Astrocyte (in vitro differentiated cells and primary cell): Measurements from ENCODE around the gene TERT. TPM values are rescaled to one million over a fixed set of nuclear protein-coding genes. Genes with fewer than 3 reads are reported as not detected.
A peak's percentile ranks its signal among the peaks of the same experiment; 100 is the strongest.

Source experiments
- DNase-seq: peaks from one replicate; pipeline ENCODE4 v3.0.0-alpha.2; 2010; ENCODE audit warnings: low read depth
- FAIRE-seq: peaks from 2 replicates; lab custom pipeline; 2011; peaks lifted over from hg19 to GRCh38; lab: Jason Lieb, UNC
- H2AFZ ChIP-seq: 2 replicates; pipeline ENCODE4 v1.6.0; 2012; ENCODE audit warnings: low read depth, low read length, inconsistent platforms
- H3K27ac ChIP-seq: 2 replicates; pipeline ENCODE4 v1.5.1; 2011; ENCODE audit warnings: low read depth, low read length, inconsistent platforms
- H3K27me3 ChIP-seq: 2 replicates; pipeline ENCODE4 v1.6.0; 2011; ENCODE audit warnings: low read length, inconsistent platforms; ENCODE audit not compliant: insufficient read depth
- H3K36me3 ChIP-seq: 2 replicates; pipeline ENCODE4 v1.5.1; 2011; ENCODE audit warnings: low read length, inconsistent platforms; ENCODE audit not compliant: insufficient read depth
- H3K4me1 ChIP-seq: 2 replicates; pipeline ENCODE4 v1.5.1; 2011; ENCODE audit warnings: low read length, inconsistent platforms; ENCODE audit not compliant: insufficient read depth
- H3K4me2 ChIP-seq: 2 replicates; pipeline ENCODE4 v1.6.0; 2012; ENCODE audit warnings: low read length, inconsistent platforms
- H3K4me3 ChIP-seq: 2 replicates; pipeline ENCODE4 v1.5.1; 2011; ENCODE audit warnings: low read depth, mild to moderate bottlenecking, low read length, inconsistent platforms; ENCODE audit not compliant: insufficient read depth
- H3K79me2 ChIP-seq: 2 replicates; pipeline ENCODE4 v1.6.0; 2012; ENCODE audit warnings: mild to moderate bottlenecking, low read length, inconsistent platforms; ENCODE audit not compliant: insufficient read depth
- H3K9ac ChIP-seq: 2 replicates; pipeline ENCODE4 v1.6.0; 2012; ENCODE audit warnings: mild to moderate bottlenecking, low read length, inconsistent platforms
- H3K9me3 ChIP-seq: 2 replicates; pipeline ENCODE4 v1.5.1; 2012; ENCODE audit warnings: low read depth, mild to moderate bottlenecking, low read length, inconsistent platforms; ENCODE audit not compliant: insufficient read depth
- H4K20me1 ChIP-seq: 2 replicates; pipeline ENCODE4 v1.6.0; 2012; ENCODE audit warnings: low read length, inconsistent platforms; ENCODE audit not compliant: insufficient read depth
- H3K27ac Mint-ChIP-seq: one replicate; pipeline ENCODE4 v1.8.0; 2021; ENCODE audit warnings: mild to moderate bottlenecking, mixed read lengths; ENCODE audit not compliant: unreplicated experiment
- H3K27me3 Mint-ChIP-seq: one replicate; pipeline ENCODE4 v1.8.0; 2021; ENCODE audit warnings: low read depth, mixed read lengths; ENCODE audit not compliant: unreplicated experiment
- H3K36me3 Mint-ChIP-seq: one replicate; pipeline ENCODE4 v1.8.0; 2021; ENCODE audit warnings: low read depth, mixed read lengths; ENCODE audit not compliant: unreplicated experiment
- H3K4me1 Mint-ChIP-seq: one replicate; pipeline ENCODE4 v1.8.0; 2021; ENCODE audit warnings: low read depth, mixed read lengths; ENCODE audit not compliant: unreplicated experiment
- H3K4me3 Mint-ChIP-seq: one replicate; pipeline ENCODE4 v1.8.0; 2021; ENCODE audit warnings: mild to moderate bottlenecking, moderate library complexity, mixed read lengths; ENCODE audit not compliant: unreplicated experiment
- H3K9me3 Mint-ChIP-seq: one replicate; pipeline ENCODE4 v1.8.0; 2021; ENCODE audit warnings: mild to moderate bottlenecking, mixed read lengths; ENCODE audit not compliant: unreplicated experiment
- EZH2 ChIP-seq: IDR thresholded peaks from 2 replicates; pipeline ENCODE4 v1.6.1; 2012; ENCODE audit warnings: mild to moderate bottlenecking, low read length, inconsistent platforms; ENCODE audit not compliant: insufficient read depth
- total RNA-seq: library from RNA; stranded (reverse); gene quantifications from 2 replicates; pipeline ENCODE4 v1.2.1, GENCODE V29; 2021
- TF ChIP-seq, protein P1 (sequence below): IDR thresholded peaks from 2 replicates; pipeline ENCODE4 v1.5.1; 2011; ENCODE audit warnings: low read depth, mild to moderate bottlenecking, inconsistent platforms, low read length, moderate library complexity; ENCODE audit not compliant: insufficient read depth

The TERT gene
- total RNA-seq, 1 donor from 2014 or later = 0.50 TPM

DNA sequence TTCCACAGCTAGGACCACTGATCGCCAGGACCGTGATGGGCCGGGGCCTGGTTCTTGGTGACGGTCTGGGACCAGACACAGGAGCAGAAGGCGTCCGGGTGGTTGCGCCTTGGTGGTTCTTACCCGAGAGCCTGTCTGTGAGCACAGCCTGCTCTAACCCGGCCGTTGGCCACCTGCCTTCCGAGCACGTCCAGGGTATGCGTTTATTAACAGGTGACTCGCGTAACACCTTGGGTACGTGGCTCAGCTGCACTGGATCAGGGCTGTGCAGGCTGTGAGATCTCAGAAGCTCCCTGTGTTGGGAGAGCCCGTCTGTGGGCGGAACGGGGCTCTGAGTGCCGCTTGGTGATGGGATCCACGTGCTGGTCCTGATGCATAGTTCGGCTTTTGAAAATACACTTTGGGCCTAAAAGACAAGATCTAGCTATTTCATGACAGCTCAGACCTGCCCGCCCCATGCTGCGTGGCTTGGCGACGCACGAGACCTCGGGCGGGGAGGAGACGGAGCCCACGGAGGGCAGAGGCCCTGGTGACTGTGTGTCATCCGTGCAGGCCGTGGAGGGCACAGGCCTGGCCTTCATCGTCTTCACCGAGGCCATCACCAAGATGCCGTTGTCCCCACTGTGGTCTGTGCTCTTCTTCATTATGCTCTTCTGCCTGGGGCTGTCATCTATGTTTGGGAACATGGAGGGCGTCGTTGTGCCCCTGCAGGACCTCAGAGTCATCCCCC lies 76.4 kb downstream of the TERT start:
- H3K79me2 ChIP-seq = no peaks in the 10 kb centered on the region
- no peaks in the 10 kb centered on the region for H3K36me3 ChIP-seq
- Mint-ChIP-seq H3K27me3 (peaks cover 41% of the 10 kb centered on the region), H3K36me3 (peaks cover 5% of the 10 kb centered on the region), H3K27ac (no peak overlapping the region), H3K9me3 (peaks cover 9% of the 10 kb centered on the region), H3K4me3 (no peak overlapping the region), H3K4me1 (no peaks in the 10 kb centered on the region)
- H3K4me1 ChIP-seq = no peaks in the 10 kb centered on the region
- H3K27ac ChIP-seq = no peak overlapping the region
- H3K4me3 ChIP-seq = no peak overlapping the region
- H3K9ac ChIP-seq = no peak overlapping the region
- H4K20me1 ChIP-seq = no peaks in the 10 kb centered on the region
- FAIRE-seq = no peak
- no peak for TF ChIP-seq EZH2
- TF ChIP-seq, protein P1, sequence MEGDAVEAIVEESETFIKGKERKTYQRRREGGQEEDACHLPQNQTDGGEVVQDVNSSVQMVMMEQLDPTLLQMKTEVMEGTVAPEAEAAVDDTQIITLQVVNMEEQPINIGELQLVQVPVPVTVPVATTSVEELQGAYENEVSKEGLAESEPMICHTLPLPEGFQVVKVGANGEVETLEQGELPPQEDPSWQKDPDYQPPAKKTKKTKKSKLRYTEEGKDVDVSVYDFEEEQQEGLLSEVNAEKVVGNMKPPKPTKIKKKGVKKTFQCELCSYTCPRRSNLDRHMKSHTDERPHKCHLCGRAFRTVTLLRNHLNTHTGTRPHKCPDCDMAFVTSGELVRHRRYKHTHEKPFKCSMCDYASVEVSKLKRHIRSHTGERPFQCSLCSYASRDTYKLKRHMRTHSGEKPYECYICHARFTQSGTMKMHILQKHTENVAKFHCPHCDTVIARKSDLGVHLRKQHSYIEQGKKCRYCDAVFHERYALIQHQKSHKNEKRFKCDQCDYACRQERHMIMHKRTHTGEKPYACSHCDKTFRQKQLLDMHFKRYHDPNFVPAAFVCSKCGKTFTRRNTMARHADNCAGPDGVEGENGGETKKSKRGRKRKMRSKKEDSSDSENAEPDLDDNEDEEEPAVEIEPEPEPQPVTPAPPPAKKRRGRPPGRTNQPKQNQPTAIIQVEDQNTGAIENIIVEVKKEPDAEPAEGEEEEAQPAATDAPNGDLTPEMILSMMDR = no peak
- H2AFZ ChIP-seq = no peak overlapping the region
- H3K9me3 ChIP-seq = peaks cover 17% of the 10 kb centered on the region
- H3K27me3 ChIP-seq = no peaks in the 10 kb centered on the region
- no peak overlapping the region for H3K4me2 ChIP-seq
- DNase-seq = no peak

DNA sequence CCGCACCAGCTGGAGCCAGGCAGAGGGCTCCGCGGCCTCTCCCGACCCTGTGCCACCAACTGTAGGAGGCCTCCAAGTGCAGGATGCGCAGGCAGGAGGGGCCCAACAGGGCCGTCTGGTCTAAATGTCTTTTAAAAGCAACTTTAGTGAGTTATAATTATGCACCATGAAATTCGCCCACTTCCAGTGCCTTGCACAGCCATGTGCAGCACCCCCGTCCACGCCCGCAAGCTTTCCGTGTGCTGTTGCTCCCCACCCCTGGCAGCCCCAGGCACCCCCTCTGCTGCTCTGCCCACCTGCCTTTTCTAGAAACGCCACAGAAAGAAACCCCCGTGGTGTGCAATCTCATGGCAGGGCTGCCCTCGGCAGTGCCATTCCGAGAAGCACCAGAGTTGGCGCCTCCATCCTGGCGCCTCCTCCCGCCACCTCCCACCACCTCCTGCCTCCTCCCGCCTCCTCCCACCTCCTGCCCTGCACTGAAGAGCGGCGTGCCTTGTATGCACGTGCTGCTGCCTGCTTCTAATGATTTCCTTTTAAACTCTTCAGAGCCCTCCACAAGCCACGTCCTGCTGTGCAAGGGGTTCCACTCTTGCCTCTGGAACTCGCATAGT lies 77.2 kb downstream of the TERT start:
- Histone ChIP-seq H4K20me1 (no peaks in the 10 kb centered on the region), H3K4me3 (no peak overlapping the region), H3K27me3 (no peaks in the 10 kb centered on the region), H3K4me1 (no peaks in the 10 kb centered on the region), H3K79me2 (no peaks in the 10 kb centered on the region), H3K4me2 (no peak overlapping the region), H2AFZ (no peak overlapping the region), H3K27ac (no peak overlapping the region), H3K36me3 (no peaks in the 10 kb centered on the region), H3K9ac (no peak overlapping the region), H3K9me3 (peaks cover 17% of the 10 kb centered on the region)
- H3K36me3 Mint-ChIP-seq = peaks cover 5% of the 10 kb centered on the region
- no peak for FAIRE-seq
- peaks cover 9% of the 10 kb centered on the region for H3K9me3 Mint-ChIP-seq
- TF ChIP-seq, protein P1 = no peak
- no peak for TF ChIP-seq EZH2
- no peak overlapping the region for H3K27ac Mint-ChIP-seq
- peaks cover 38% of the 10 kb centered on the region for H3K27me3 Mint-ChIP-seq
- H3K4me1 Mint-ChIP-seq = no peaks in the 10 kb centered on the region
- no peak overlapping the region for H3K4me3 Mint-ChIP-seq
- no peak for DNase-seq

DNA sequence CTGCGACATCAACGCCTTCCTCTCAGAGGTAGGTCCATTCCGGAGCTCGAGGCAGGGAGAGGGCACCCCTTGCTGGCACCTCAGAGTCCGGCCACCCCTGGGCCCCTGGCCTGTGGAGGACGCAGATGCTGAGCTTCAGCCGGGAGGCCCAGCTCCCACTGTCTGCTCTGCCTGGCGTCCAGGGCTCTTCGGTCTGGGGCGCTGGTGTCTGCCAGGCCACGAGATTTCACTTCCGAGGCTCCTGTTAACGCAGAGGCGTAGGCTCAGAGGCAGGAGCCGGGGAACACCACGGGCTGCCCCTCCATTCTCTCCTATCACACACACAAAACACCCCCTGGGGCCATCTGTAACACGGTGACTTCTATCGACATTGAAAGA lies 78.0 kb downstream of the TERT start:
- peaks cover 9% of the 10 kb centered on the region for H3K9me3 Mint-ChIP-seq

More for the DNA sequence above, 78.0 kb downstream of the TERT start:
- Histone ChIP-seq H3K9me3 (peaks cover 9% of the 10 kb centered on the region), H3K27ac (no peak overlapping the region), H3K27me3 (no peaks in the 10 kb centered on the region), H3K79me2 (no peaks in the 10 kb centered on the region), H3K4me3 (no peak overlapping the region), H2AFZ (no peak overlapping the region), H3K9ac (no peak overlapping the region), H3K4me1 (no peaks in the 10 kb centered on the region), H4K20me1 (no peaks in the 10 kb centered on the region), H3K36me3 (no peaks in the 10 kb centered on the region), H3K4me2 (no peak overlapping the region)
- Mint-ChIP-seq H3K36me3 (peaks cover 5% of the 10 kb centered on the region), H3K4me1 (no peaks in the 10 kb centered on the region), H3K27me3 (peaks cover 38% of the 10 kb centered on the region), H3K27ac (peak overlapping the region; percentile 47), H3K4me3 (no peak overlapping the region)
- TF ChIP-seq EZH2 = no peak
- TF ChIP-seq, protein P1 = no peak
- no peak for FAIRE-seq
- no peak for DNase-seq
